ENCODE data around the gene ARTN. TPM values are rescaled to one million over a fixed set of nuclear protein-coding genes. Genes with fewer than 3 reads are reported as not detected.

ARTN gene
- total and polyA plus RNA-seq, 3 experiments from 2014 or later = 0.22 to 0.49 TPM; not detected in 1

GRCh38 chr1:43980255-43981134, 46.9 kb downstream of the ARTN start:
- Mint-ChIP-seq H3K9me3 (no peaks in the 10 kb centered on the region), H3K4me1 (peaks cover 38 to 47% (median 44%) of the 10 kb centered on the region in 3 donors), H3K27ac (peak overlapping the region in 6 of 8 donors; percentile 32 to 84 (median 68)), H3K4me3 (peak overlapping the region; percentile 88 to 92 (median 90)), H3K36me3 (peaks cover 3 to 31% (median 9%) of the 10 kb centered on the region in 3 donors), H3K27me3 (peaks cover 0 to 10% of the 10 kb centered on the region in 2 donors)
- no peak for DNase-seq
- peaks cover 37% of the 10 kb centered on the region for H3K4me1 ChIP-seq (ENCODE audit: insufficient read depth, low read length)
- ChIA-PET POLR2A (no interaction called here), CTCF (no interaction called here)
- H3K9me3 ChIP-seq (ENCODE audit: low read length) = no peaks in the 10 kb centered on the region
- peak overlapping the region; percentile 43 for H3K27ac ChIP-seq (ENCODE audit: low read depth, low read length)
- no peaks in the 10 kb centered on the region for H3K27me3 ChIP-seq (ENCODE audit: insufficient read depth, low read length, poor library complexity, severe bottlenecking)
- H3K36me3 ChIP-seq (ENCODE audit: insufficient read depth, low read length) = peaks cover 18% of the 10 kb centered on the region
- H3K4me3 ChIP-seq (ENCODE audit: low read length) = peak overlapping the region; percentile 49

- Histone ChIP-seq H3K4me3 (ENCODE audit: low read length) (no peak overlapping the region), H3K27ac (ENCODE audit: low read depth, low read length) (no peak overlapping the region), H3K36me3 (ENCODE audit: insufficient read depth, low read length) (peaks cover 17% of the 10 kb centered on the region), H3K27me3 (ENCODE audit: insufficient read depth, low read length, poor library complexity, severe bottlenecking) (no peaks in the 10 kb centered on the region), H3K4me1 (ENCODE audit: insufficient read depth, low read length) (peaks cover 30% of the 10 kb centered on the region), H3K9me3 (ENCODE audit: low read length) (no peaks in the 10 kb centered on the region)
- ChIA-PET CTCF (no interaction called here), POLR2A (no interaction called here)
- Mint-ChIP-seq H3K27ac (no peak overlapping the region), H3K4me1 (peaks cover 33 to 40% (median 38%) of the 10 kb centered on the region in 3 donors), H3K4me3 (peak overlapping the region in 3 of 7 donors; percentile 34 to 90 (median 88)), H3K9me3 (no peaks in the 10 kb centered on the region), H3K36me3 (peaks cover 3 to 27% (median 9%) of the 10 kb centered on the region in 3 donors), H3K27me3 (peaks cover 0 to 10% of the 10 kb centered on the region in 2 donors)
- DNase-seq = no peak
Observed at GRCh38 chr1:43981135-43981491, 47.5 kb downstream of the ARTN start.

- Histone ChIP-seq H3K4me1 (ENCODE audit: insufficient read depth, low read length) (peaks cover 25% of the 10 kb centered on the region), H3K27ac (ENCODE audit: low read depth, low read length) (no peak overlapping the region), H3K9me3 (ENCODE audit: low read length) (no peaks in the 10 kb centered on the region), H3K4me3 (ENCODE audit: low read length) (no peak overlapping the region), H3K27me3 (ENCODE audit: insufficient read depth, low read length, poor library complexity, severe bottlenecking) (no peaks in the 10 kb centered on the region), H3K36me3 (ENCODE audit: insufficient read depth, low read length) (peaks cover 12% of the 10 kb centered on the region)
- POLR2A ChIA-PET = no interaction called here
- CTCF ChIA-PET = no interaction called here
- H3K27me3 Mint-ChIP-seq = peaks cover 0 to 10% of the 10 kb centered on the region in 2 donors
- no peak for DNase-seq
- H3K4me1 Mint-ChIP-seq = peaks cover 28 to 35% (median 33%) of the 10 kb centered on the region in 3 donors
- H3K4me3 Mint-ChIP-seq = peak overlapping the region in 3 of 7 donors; percentile 24 to 74 (median 49)
- H3K27ac Mint-ChIP-seq = no peak overlapping the region
- no peaks in the 10 kb centered on the region for H3K9me3 Mint-ChIP-seq
- peaks cover 3 to 22% (median 9%) of the 10 kb centered on the region in 3 donors for H3K36me3 Mint-ChIP-seq
Observed at GRCh38 chr1:43981636-43982035, 48.0 kb downstream of the ARTN start.

- Mint-ChIP-seq H3K4me3 (peak overlapping the region in 2 of 7 donors; percentile 42 to 51), H3K27me3 (peaks cover 0 to 10% of the 10 kb centered on the region in 2 donors)
- CTCF ChIA-PET = no interaction called here
Observed at GRCh38 chr1:43982241-43982640, 48.6 kb downstream of the ARTN start.

GRCh38 chr1:43982808-43983207, 49.2 kb downstream of the ARTN start:
- H3K27ac ChIP-seq (ENCODE audit: low read depth, low read length) = no peak overlapping the region
- ChIA-PET POLR2A (no interaction called here), CTCF (no interaction called here)
- H3K9me3 ChIP-seq (ENCODE audit: low read length) = no peaks in the 10 kb centered on the region
- H3K27ac Mint-ChIP-seq = peak overlapping the region in 1 of 8 donors; percentile 15
- H3K36me3 ChIP-seq (ENCODE audit: insufficient read depth, low read length) = peaks cover under 1% of the 10 kb centered on the region
- H3K9me3 Mint-ChIP-seq = no peaks in the 10 kb centered on the region
- DNase-seq = no peak
- H3K4me3 Mint-ChIP-seq = peak overlapping the region in 1 of 7 donors; percentile 51
- peaks cover 0 to 10% of the 10 kb centered on the region in 2 donors for H3K27me3 Mint-ChIP-seq
- peaks cover 16 to 23% (median 21%) of the 10 kb centered on the region in 3 donors for H3K4me1 Mint-ChIP-seq
- H3K36me3 Mint-ChIP-seq = peaks cover 0 to 10% (median 2%) of the 10 kb centered on the region in 3 donors
- H3K4me3 ChIP-seq (ENCODE audit: low read length) = no peak overlapping the region
- H3K27me3 ChIP-seq (ENCODE audit: insufficient read depth, low read length, poor library complexity, severe bottlenecking) = no peaks in the 10 kb centered on the region
- peaks cover 13% of the 10 kb centered on the region for H3K4me1 ChIP-seq (ENCODE audit: insufficient read depth, low read length)

More at GRCh38 chr1:43982241-43982640, 48.6 kb downstream of the ARTN start:
- H3K9me3 ChIP-seq (ENCODE audit: low read length) = no peaks in the 10 kb centered on the region
- no peak overlapping the region for H3K4me3 ChIP-seq (ENCODE audit: low read length)
- peaks cover 22 to 29% (median 27%) of the 10 kb centered on the region in 3 donors for H3K4me1 Mint-ChIP-seq
- H3K27me3 ChIP-seq (ENCODE audit: insufficient read depth, low read length, poor library complexity, severe bottlenecking) = no peaks in the 10 kb centered on the region
- DNase-seq = no peak
- H3K36me3 ChIP-seq (ENCODE audit: insufficient read depth, low read length) = peaks cover 6% of the 10 kb centered on the region
- H3K36me3 Mint-ChIP-seq = peaks cover 2 to 16% (median 8%) of the 10 kb centered on the region in 3 donors
- H3K27ac Mint-ChIP-seq = peak overlapping the region in 1 of 8 donors; percentile 83
- H3K4me1 ChIP-seq (ENCODE audit: insufficient read depth, low read length) = peaks cover 19% of the 10 kb centered on the region
- H3K27ac ChIP-seq (ENCODE audit: low read depth, low read length) = no peak overlapping the region
- POLR2A ChIA-PET = no interaction called here
- H3K9me3 Mint-ChIP-seq = no peaks in the 10 kb centered on the region

- Mint-ChIP-seq H3K9me3 (no peaks in the 10 kb centered on the region), H3K4me1 (peaks cover 12 to 18% (median 16%) of the 10 kb centered on the region in 3 donors), H3K36me3 (peaks cover 0 to 5% (median 0%) of the 10 kb centered on the region in 3 donors), H3K27ac (no peak overlapping the region), H3K4me3 (peak overlapping the region in 1 of 7 donors; percentile 45), H3K27me3 (peaks cover 0 to 8% of the 10 kb centered on the region in 2 donors)
- no peak overlapping the region for H3K4me3 ChIP-seq (ENCODE audit: low read length)
- no peaks in the 10 kb centered on the region for H3K27me3 ChIP-seq (ENCODE audit: insufficient read depth, low read length, poor library complexity, severe bottlenecking)
- peaks cover 10% of the 10 kb centered on the region for H3K4me1 ChIP-seq (ENCODE audit: insufficient read depth, low read length)
- H3K9me3 ChIP-seq (ENCODE audit: low read length) = no peaks in the 10 kb centered on the region
- H3K36me3 ChIP-seq (ENCODE audit: insufficient read depth, low read length) = no peaks in the 10 kb centered on the region
- POLR2A ChIA-PET = no interaction called here
- DNase-seq = no peak
- no peak overlapping the region for H3K27ac ChIP-seq (ENCODE audit: low read depth, low read length)
- CTCF ChIA-PET = no interaction called here
Observed at GRCh38 chr1:43983253-43983899, 49.8 kb downstream of the ARTN start.

- Histone ChIP-seq H3K36me3 (ENCODE audit: insufficient read depth, low read length) (no peaks in the 10 kb centered on the region), H3K4me3 (ENCODE audit: low read length) (no peak overlapping the region), H3K4me1 (ENCODE audit: insufficient read depth, low read length) (peaks cover 4% of the 10 kb centered on the region), H3K9me3 (ENCODE audit: low read length) (no peaks in the 10 kb centered on the region), H3K27ac (ENCODE audit: low read depth, low read length) (no peak overlapping the region), H3K27me3 (ENCODE audit: insufficient read depth, low read length, poor library complexity, severe bottlenecking) (no peaks in the 10 kb centered on the region)
- H3K27ac Mint-ChIP-seq = no peak overlapping the region
- ChIA-PET POLR2A (no interaction called here), CTCF (no interaction called here)
- no peaks in the 10 kb centered on the region for H3K9me3 Mint-ChIP-seq
- H3K36me3 Mint-ChIP-seq = peaks cover 0 to under 1% (median 0%) of the 10 kb centered on the region in 3 donors
- H3K27me3 Mint-ChIP-seq = peaks cover 0 to 2% of the 10 kb centered on the region in 2 donors
- no peak for DNase-seq
- no peak overlapping the region for H3K4me3 Mint-ChIP-seq
- peaks cover 5 to 9% (median 8%) of the 10 kb centered on the region in 3 donors for H3K4me1 Mint-ChIP-seq
Observed at GRCh38 chr1:43984855-43985254, 51.3 kb downstream of the ARTN start.
